Testis (tissue), 2 donors: ENCODE measurements around the gene B3GNT7.
"Not testable (repeated sequence)": the region's sequence is repeated elsewhere in the genome, so short reads cannot be mapped to it uniquely, and the experiment has no call there.

Experiments
- CTCF ChIP-seq, 3 experiments: fragments of 450-650 bp in 2 of 3; fragments of 200-600 bp in 1 of 3; sonication (generic) in 1 of 3; IDR thresholded peaks; one replicate each; pipeline ENCODE4 v1.5.1; 2016 to 2019; ENCODE audit warnings: antibody characterized with exemption in 3 of 3, mild to moderate bottlenecking in 2 of 3, moderate library complexity in 1 of 3
- POLR2A ChIP-seq: fragments of 450-650 bp; IDR thresholded peaks from one replicate; pipeline ENCODE4 v1.6.1; 2017; ENCODE audit warnings: antibody characterized with exemption, mild to moderate bottlenecking, moderate library complexity

GRCh38 chr2:231408304-231408703 is 12.8 kb downstream of the B3GNT7 start:
- not testable (repeated sequence) for TF ChIP-seq CTCF (IDR thresholded peaks at IDR 0.05); POLR2A
